Measurements from ENCODE around the gene PAH. TPM values are rescaled to one million over a fixed set of nuclear protein-coding genes. Genes with fewer than 3 reads are reported as not detected.

PAH gene
- total and polyA plus RNA-seq, 2 experiments from 2014 or later, result not detected

GRCh38 chr12:102933168-102933567 is 16.1 kb upstream of the PAH start:
- Histone ChIP-seq H2AFZ (no peak overlapping the region), H3K4me1 (ENCODE audit: insufficient read depth) (no peaks in the 10 kb centered on the region), H4K20me1 (ENCODE audit: insufficient read depth) (no peaks in the 10 kb centered on the region), H3K36me3 (ENCODE audit: low read depth) (no peaks in the 10 kb centered on the region), H3K79me2 (ENCODE audit: insufficient read depth) (no peaks in the 10 kb centered on the region), H3K27me3 (replicated peaks; ENCODE audit: insufficient read depth) (no peaks in the 10 kb centered on the region), H3K27ac (no peak overlapping the region), H3K9ac (no peak overlapping the region), H3K4me2 (ENCODE audit: unreplicated experiment) (no peak overlapping the region), H3F3A (ENCODE audit: insufficient read depth) (no peaks in the 10 kb centered on the region), H3K9me2 (ENCODE audit: insufficient read depth) (no peaks in the 10 kb centered on the region), H3K9me3 (ENCODE audit: low read depth) (no peaks in the 10 kb centered on the region), H3K4me3 (no peak overlapping the region)
- no peak for TF ChIP-seq EZH2 (IDR thresholded peaks at IDR 0.05; ENCODE audit: insufficient read depth, poor library complexity, severe bottlenecking)
- in situ Hi-C loops (cut with MboI), result no loop called here
- 0 to 12% methylated on average over 1 of the region's 1 CpG for WGBS, 2 experiments (ENCODE audit: low coverage in 1 of 2, low lambda C conversion rate in 2 of 2, missing lambda C conversion rate in 2 of 2)
- DNase-seq, result no peak

DNA sequence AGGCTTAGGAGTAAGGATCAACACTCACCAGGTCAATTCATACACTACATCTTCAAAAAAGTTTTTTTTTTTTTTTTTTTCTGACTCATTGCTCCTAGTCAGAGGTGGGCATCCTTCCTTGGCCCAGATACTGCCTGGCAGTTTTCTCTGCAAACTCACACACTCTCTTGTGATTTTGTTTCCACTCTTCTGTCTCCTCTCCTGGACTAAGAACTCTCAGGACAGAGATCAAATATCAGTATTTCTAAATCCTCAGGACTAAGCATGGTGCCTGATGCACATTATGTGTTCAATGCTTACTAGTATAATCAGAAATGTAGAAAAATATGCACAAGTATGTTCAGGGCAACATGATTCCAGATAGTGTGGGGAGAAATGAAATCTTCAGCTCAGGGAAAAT is 10.2 kb upstream of the PAH start:
- Histone ChIP-seq H3K27ac (no peak overlapping the region), H3K4me3 (no peak overlapping the region), H3K9me3 (ENCODE audit: low read depth) (no peaks in the 10 kb centered on the region), H3K9me2 (ENCODE audit: insufficient read depth) (no peaks in the 10 kb centered on the region), H3K9ac (no peak overlapping the region), H3K4me2 (ENCODE audit: unreplicated experiment) (no peak overlapping the region), H3K27me3 (replicated peaks; ENCODE audit: insufficient read depth) (no peaks in the 10 kb centered on the region), H3F3A (ENCODE audit: insufficient read depth) (no peaks in the 10 kb centered on the region), H3K4me1 (ENCODE audit: insufficient read depth) (no peaks in the 10 kb centered on the region), H3K79me2 (ENCODE audit: insufficient read depth) (no peaks in the 10 kb centered on the region), H2AFZ (no peak overlapping the region), H4K20me1 (ENCODE audit: insufficient read depth) (no peaks in the 10 kb centered on the region), H3K36me3 (ENCODE audit: low read depth) (no peaks in the 10 kb centered on the region)
- TF ChIP-seq EZH2phosphoT487 (IDR thresholded peaks at IDR 0.05; ENCODE audit: insufficient read depth, low read depth) (no peak), EZH2 (IDR thresholded peaks at IDR 0.05; ENCODE audit: insufficient read depth, poor library complexity, severe bottlenecking) (no peak)
- in situ Hi-C loops (cut with MboI), result no loop called here
- DNase-seq, result no peak

GRCh38 chr12:102921240-102921639 is 4.2 kb upstream of the PAH start:
- Histone ChIP-seq H4K20me1 (ENCODE audit: insufficient read depth) (no peaks in the 10 kb centered on the region), H3K79me2 (ENCODE audit: insufficient read depth) (no peaks in the 10 kb centered on the region), H3K36me3 (ENCODE audit: low read depth) (no peaks in the 10 kb centered on the region), H3K9me2 (ENCODE audit: insufficient read depth) (no peaks in the 10 kb centered on the region), H3K9ac (no peak overlapping the region), H3K4me1 (ENCODE audit: insufficient read depth) (no peaks in the 10 kb centered on the region), H3K27ac (no peak overlapping the region), H3K27me3 (replicated peaks; ENCODE audit: insufficient read depth) (no peaks in the 10 kb centered on the region), H2AFZ (no peak overlapping the region), H3K4me3 (no peak overlapping the region), H3K9me3 (ENCODE audit: low read depth) (no peaks in the 10 kb centered on the region), H3F3A (ENCODE audit: insufficient read depth) (no peaks in the 10 kb centered on the region), H3K4me2 (ENCODE audit: unreplicated experiment) (no peak overlapping the region)
- TF ChIP-seq EZH2phosphoT487 (IDR thresholded peaks at IDR 0.05; ENCODE audit: insufficient read depth, low read depth) (no peak), EZH2 (IDR thresholded peaks at IDR 0.05; ENCODE audit: insufficient read depth, poor library complexity, severe bottlenecking) (no peak)
- in situ Hi-C loops (cut with MboI), result no loop called here
- DNase-seq, result no peak

GRCh38 chr12:102920271-102920670 is 3.2 kb upstream of the PAH start:
- Histone ChIP-seq H3K9me3 (ENCODE audit: low read depth) (no peaks in the 10 kb centered on the region), H3F3A (ENCODE audit: insufficient read depth) (no peaks in the 10 kb centered on the region), H3K27ac (no peak overlapping the region), H3K9me2 (ENCODE audit: insufficient read depth) (no peaks in the 10 kb centered on the region), H3K79me2 (ENCODE audit: insufficient read depth) (no peaks in the 10 kb centered on the region), H3K4me3 (no peak overlapping the region), H3K9ac (no peak overlapping the region), H3K4me1 (ENCODE audit: insufficient read depth) (no peaks in the 10 kb centered on the region), H4K20me1 (ENCODE audit: insufficient read depth) (no peaks in the 10 kb centered on the region), H2AFZ (no peak overlapping the region), H3K36me3 (ENCODE audit: low read depth) (no peaks in the 10 kb centered on the region), H3K27me3 (replicated peaks; ENCODE audit: insufficient read depth) (no peaks in the 10 kb centered on the region), H3K4me2 (ENCODE audit: unreplicated experiment) (no peak overlapping the region)
- in situ Hi-C loops (cut with MboI), result no loop called here
- no peak for DNase-seq
- TF ChIP-seq EZH2phosphoT487 (IDR thresholded peaks at IDR 0.05; ENCODE audit: insufficient read depth, low read depth) (no peak), EZH2 (IDR thresholded peaks at IDR 0.05; ENCODE audit: insufficient read depth, poor library complexity, severe bottlenecking) (no peak)

DNA sequence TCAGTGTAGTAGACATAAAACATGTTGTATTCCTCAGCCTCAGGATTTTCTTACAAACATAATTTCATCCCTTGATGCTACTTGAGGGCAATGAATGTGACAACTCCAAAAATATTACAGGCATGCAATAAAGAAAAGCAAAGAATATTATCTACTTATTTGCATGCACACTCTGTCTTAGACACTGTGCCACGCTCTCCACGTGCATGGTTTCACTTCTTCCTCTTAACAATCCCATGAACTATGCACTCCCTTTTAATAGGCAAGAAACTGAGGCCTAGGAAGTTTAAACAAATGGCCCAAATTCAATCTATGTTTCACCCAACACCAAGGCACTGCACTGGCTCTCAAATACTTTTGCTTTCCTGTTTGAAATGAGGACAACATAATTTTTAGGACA is 1.8 kb upstream of the PAH start:
- TF ChIP-seq EZH2 (IDR thresholded peaks at IDR 0.05; ENCODE audit: insufficient read depth, poor library complexity, severe bottlenecking) (no peak), EZH2phosphoT487 (IDR thresholded peaks at IDR 0.05; ENCODE audit: insufficient read depth, low read depth) (no peak)
- WGBS, 2 experiments (ENCODE audit: low coverage in 1 of 2, low lambda C conversion rate in 2 of 2, missing lambda C conversion rate in 2 of 2), result 34 to 48% methylated on average over 2 of the region's 2 CpGs

More for the DNA sequence above, 1.8 kb upstream of the PAH start:
- Histone ChIP-seq H3K36me3 (ENCODE audit: low read depth) (no peaks in the 10 kb centered on the region), H3K79me2 (ENCODE audit: insufficient read depth) (no peaks in the 10 kb centered on the region), H2AFZ (no peak overlapping the region), H3K27ac (no peak overlapping the region), H4K20me1 (ENCODE audit: insufficient read depth) (no peaks in the 10 kb centered on the region), H3K4me3 (no peak overlapping the region), H3K9me2 (ENCODE audit: insufficient read depth) (no peaks in the 10 kb centered on the region), H3K4me2 (ENCODE audit: unreplicated experiment) (no peak overlapping the region), H3K4me1 (ENCODE audit: insufficient read depth) (no peaks in the 10 kb centered on the region), H3K27me3 (replicated peaks; ENCODE audit: insufficient read depth) (no peaks in the 10 kb centered on the region), H3K9ac (no peak overlapping the region), H3K9me3 (ENCODE audit: low read depth) (no peaks in the 10 kb centered on the region), H3F3A (ENCODE audit: insufficient read depth) (no peaks in the 10 kb centered on the region)
- in situ Hi-C loops (cut with MboI), result no loop called here
- DNase-seq, result no peak

All from GM23248 (cell line).